Mesodermal cell (in vitro differentiated cells): ENCODE results near the gene CARD11.

Source experiments
- H3K27ac ChIP-seq: 2 replicates; pipeline ENCODE4 v1.7.0; 2013; ENCODE audit warnings: mild to moderate bottlenecking, low read depth, low read length, moderate library complexity; ENCODE audit not compliant: severe bottlenecking
- H3K36me3 ChIP-seq: 2 replicates; pipeline ENCODE4 v1.7.1; 2013; ENCODE audit warnings: mild to moderate bottlenecking, low read length, moderate library complexity; ENCODE audit not compliant: control insufficient read depth, insufficient read depth
- H3K4me1 ChIP-seq: one replicate; pipeline ENCODE4 v1.7.1; 2013; ENCODE audit warnings: mild to moderate bottlenecking, low read length; ENCODE audit not compliant: insufficient read depth, control insufficient read depth, poor library complexity, severe bottlenecking
- H3K4me3 ChIP-seq: 2 replicates; pipeline ENCODE4 v1.7.0; 2013; ENCODE audit warnings: low read length, control low read depth, mild to moderate bottlenecking; ENCODE audit not compliant: insufficient read depth, poor library complexity, severe bottlenecking; ENCODE audit errors: extremely low read depth
- H3K9me3 ChIP-seq: 2 replicates; pipeline ENCODE4 v1.7.1; 2013; ENCODE audit warnings: mild to moderate bottlenecking, low read length, moderate library complexity; ENCODE audit not compliant: control insufficient read depth
- WGBS, 2 experiments: methylation state at CpG; one replicate each; pipeline ENCODE4 v1.1.5; 2013; ENCODE audit warnings: missing lambda C conversion rate in 2 of 2; ENCODE audit not compliant: insufficient coverage in 2 of 2; 5-methylcytosine and 5-hydroxymethylcytosine counted together

Gene CARD11

GRCh38 chr7:2983586-2983985, 60.1 kb downstream of the CARD11 start:
- H3K9me3 ChIP-seq: no peaks in the 10 kb centered on the region
- H3K4me3 ChIP-seq: no peak overlapping the region
- H3K36me3 ChIP-seq: no peaks in the 10 kb centered on the region
- no peak overlapping the region for H3K27ac ChIP-seq
- WGBS, 2 experiments: 80 to 87% methylated on average over 3 to 5 of the region's 6 CpGs
- no peaks in the 10 kb centered on the region for H3K4me1 ChIP-seq

GRCh38 chr7:2982831-2983230, 60.8 kb downstream of the CARD11 start:
- H3K9me3 ChIP-seq: no peaks in the 10 kb centered on the region
- no peaks in the 10 kb centered on the region for H3K36me3 ChIP-seq
- no peak overlapping the region for H3K27ac ChIP-seq
- no peak overlapping the region for H3K4me3 ChIP-seq
- H3K4me1 ChIP-seq: no peaks in the 10 kb centered on the region
- 89 to 95% methylated on average over 3 to 4 of the region's 7 CpGs for WGBS, 2 experiments

- H3K9me3 ChIP-seq: no peaks in the 10 kb centered on the region
- H3K27ac ChIP-seq: no peak overlapping the region
- no peaks in the 10 kb centered on the region for H3K4me1 ChIP-seq
- 91 to 99% methylated on average over 8 to 11 of the region's 11 CpGs for WGBS, 2 experiments
- no peaks in the 10 kb centered on the region for H3K36me3 ChIP-seq
- H3K4me3 ChIP-seq: no peak overlapping the region
Measured at GRCh38 chr7:2982401-2982800, 61.3 kb downstream of the CARD11 start.

- Histone ChIP-seq H3K27ac (no peak overlapping the region), H3K9me3 (no peaks in the 10 kb centered on the region), H3K4me1 (no peaks in the 10 kb centered on the region), H3K36me3 (no peaks in the 10 kb centered on the region), H3K4me3 (no peak overlapping the region)
- WGBS, 2 experiments: 90 to 98% methylated on average over 8 of the region's 8 CpGs
Measured at GRCh38 chr7:2981103-2981480, 62.6 kb downstream of the CARD11 start.

GRCh38 chr7:2980401-2981102, 63.1 kb downstream of the CARD11 start:
- Histone ChIP-seq H3K27ac (no peak overlapping the region), H3K36me3 (no peaks in the 10 kb centered on the region), H3K9me3 (no peaks in the 10 kb centered on the region), H3K4me3 (no peak overlapping the region), H3K4me1 (no peaks in the 10 kb centered on the region)
- WGBS, 2 experiments: 94 to 96% methylated on average over 10 to 22 of the region's 27 CpGs

GRCh38 chr7:2979951-2980350, 63.7 kb downstream of the CARD11 start:
- 91 to 98% methylated on average over 9 to 13 of the region's 13 CpGs for WGBS, 2 experiments
- no peaks in the 10 kb centered on the region for H3K4me1 ChIP-seq
- no peak overlapping the region for H3K4me3 ChIP-seq
- H3K9me3 ChIP-seq: no peaks in the 10 kb centered on the region
- H3K36me3 ChIP-seq: no peaks in the 10 kb centered on the region
- H3K27ac ChIP-seq: no peak overlapping the region

GRCh38 chr7:2979201-2979631, 64.5 kb downstream of the CARD11 start:
- Histone ChIP-seq H3K4me1 (no peaks in the 10 kb centered on the region), H3K9me3 (no peaks in the 10 kb centered on the region), H3K36me3 (no peaks in the 10 kb centered on the region), H3K27ac (no peak overlapping the region), H3K4me3 (no peak overlapping the region)
- 87% methylated on average over 12 to 13 of the region's 13 CpGs for WGBS, 2 experiments

- no peaks in the 10 kb centered on the region for H3K36me3 ChIP-seq
- no peaks in the 10 kb centered on the region for H3K4me1 ChIP-seq
- WGBS, 2 experiments: 49 to 69% methylated on average over 9 to 15 of the region's 15 CpGs
- no peaks in the 10 kb centered on the region for H3K9me3 ChIP-seq
- no peak overlapping the region for H3K4me3 ChIP-seq
- H3K27ac ChIP-seq: no peak overlapping the region
Measured at GRCh38 chr7:2978408-2978807, 65.3 kb downstream of the CARD11 start.

- WGBS, 2 experiments: 81 to 94% methylated on average over 4 to 5 of the region's 11 CpGs
- Histone ChIP-seq H3K27ac (no peak overlapping the region), H3K36me3 (no peaks in the 10 kb centered on the region), H3K9me3 (no peaks in the 10 kb centered on the region), H3K4me1 (no peaks in the 10 kb centered on the region), H3K4me3 (no peak overlapping the region)
Measured at GRCh38 chr7:2975821-2976371, 67.8 kb downstream of the CARD11 start.

- peaks cover 6% of the 10 kb centered on the region for H3K9me3 ChIP-seq
- no peaks in the 10 kb centered on the region for H3K36me3 ChIP-seq
- WGBS, 2 experiments: 90 to 93% methylated on average over 7 of the region's 13 CpGs
- no peaks in the 10 kb centered on the region for H3K4me1 ChIP-seq
- no peak overlapping the region for H3K27ac ChIP-seq
- no peak overlapping the region for H3K4me3 ChIP-seq
Measured at GRCh38 chr7:2974093-2974819, 69.4 kb downstream of the CARD11 start.

- Histone ChIP-seq H3K27ac (no peak overlapping the region), H3K4me3 (no peak overlapping the region), H3K4me1 (no peaks in the 10 kb centered on the region), H3K36me3 (no peaks in the 10 kb centered on the region), H3K9me3 (peaks cover 6% of the 10 kb centered on the region)
- 94 to 100% methylated on average over 6 of the region's 10 CpGs for WGBS, 2 experiments
Measured at GRCh38 chr7:2972835-2973161, 70.9 kb downstream of the CARD11 start.
